Activated naive CD8-positive, alpha-beta T cell treated with anti-CD3 and anti-CD28 coated beads, Interleukin-2, amount 50 U/mL, for 16 hours (primary cell): ENCODE measurements around the gene CASTOR1.

ENCODE experiments used
- DNase-seq: peaks from one replicate; pipeline ENCODE4 v3.0.0-alpha.2; 2020; ENCODE audit warnings: low read depth, low spot score

Gene CASTOR1

DNA sequence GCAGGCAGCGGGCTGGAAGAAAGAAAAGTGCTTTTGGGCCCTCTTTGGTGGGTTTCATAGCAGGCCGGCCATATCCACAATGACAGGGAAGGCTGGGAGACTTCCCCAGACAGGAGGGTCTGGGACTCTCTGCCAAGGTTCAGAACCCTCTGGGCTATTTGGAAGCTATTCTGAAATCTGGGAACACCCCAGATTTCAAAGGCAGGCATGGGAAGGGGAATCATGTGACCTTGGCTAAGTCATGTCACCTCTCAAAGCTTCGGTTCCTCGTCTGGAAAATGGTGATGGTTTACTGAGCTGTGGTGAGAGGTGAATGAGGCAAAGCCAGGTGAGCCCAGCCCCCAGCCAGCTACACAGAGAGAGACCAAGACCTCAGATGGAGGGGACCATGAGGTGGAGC, 4.6 kb downstream of the CASTOR1 start:
- DNase-seq: no peak

DNA sequence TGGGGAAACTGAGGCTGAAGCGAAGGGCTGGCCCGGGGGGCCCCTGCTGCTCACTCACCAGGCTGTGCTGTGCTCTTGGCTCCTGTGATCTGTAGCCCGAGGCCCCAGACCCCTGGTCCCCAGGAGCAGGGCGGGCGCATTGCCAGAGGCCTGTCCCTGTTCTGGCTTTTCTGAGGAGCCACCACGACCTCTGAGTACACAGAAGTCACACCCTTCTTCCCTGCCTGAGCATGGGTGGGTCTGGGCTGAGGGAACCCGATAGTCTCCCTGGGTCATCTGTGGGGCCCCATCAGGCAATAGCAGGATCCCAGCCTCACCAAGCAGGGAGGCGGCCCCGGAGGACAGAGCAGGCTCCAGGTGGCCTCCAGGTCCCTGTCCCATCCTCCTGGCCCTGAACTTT, 5.1 kb downstream of the CASTOR1 start:
- no peak for DNase-seq

DNA sequence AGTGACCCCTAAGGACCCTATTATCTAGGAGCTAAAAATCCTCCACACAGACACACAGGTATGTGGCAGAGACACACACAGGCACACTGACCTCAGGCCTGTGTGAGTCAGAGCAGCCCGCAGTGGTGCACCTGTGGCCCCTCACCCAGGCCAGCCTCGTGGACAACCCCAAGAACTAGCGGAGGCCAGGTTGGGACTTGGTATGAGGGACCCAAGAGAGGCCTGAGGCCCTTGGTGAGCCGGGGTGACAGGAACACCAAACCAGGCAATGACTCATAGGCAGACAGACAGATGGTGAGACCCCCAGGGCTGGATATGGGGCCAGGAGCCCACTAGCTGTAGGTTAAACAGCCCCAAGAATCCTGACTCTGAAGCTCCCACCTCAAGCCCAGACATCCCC, 6.0 kb downstream of the CASTOR1 start:
- no peak for DNase-seq

DNA sequence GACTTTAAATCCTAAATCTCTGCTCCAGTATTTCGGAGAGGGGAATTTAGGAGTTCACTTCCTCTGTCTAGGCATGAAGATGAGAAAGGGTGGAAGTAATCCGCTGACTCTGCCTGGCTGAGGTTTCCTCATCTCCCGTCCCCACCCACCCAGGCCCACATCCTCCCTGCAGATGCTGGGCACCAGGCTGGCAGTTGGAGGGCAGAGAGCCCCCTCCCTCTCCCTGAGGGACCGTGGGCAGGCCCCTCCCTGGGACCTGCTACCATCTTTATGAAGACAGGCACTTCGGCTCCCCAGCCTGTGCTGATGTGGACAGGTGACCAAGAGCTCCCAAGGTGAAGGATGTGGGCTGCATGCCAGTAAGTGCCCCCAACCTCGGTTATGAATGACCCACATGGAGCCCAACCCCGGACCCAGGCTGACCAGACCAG, 6.7 kb downstream of the CASTOR1 start:
- no peak for DNase-seq

DNA sequence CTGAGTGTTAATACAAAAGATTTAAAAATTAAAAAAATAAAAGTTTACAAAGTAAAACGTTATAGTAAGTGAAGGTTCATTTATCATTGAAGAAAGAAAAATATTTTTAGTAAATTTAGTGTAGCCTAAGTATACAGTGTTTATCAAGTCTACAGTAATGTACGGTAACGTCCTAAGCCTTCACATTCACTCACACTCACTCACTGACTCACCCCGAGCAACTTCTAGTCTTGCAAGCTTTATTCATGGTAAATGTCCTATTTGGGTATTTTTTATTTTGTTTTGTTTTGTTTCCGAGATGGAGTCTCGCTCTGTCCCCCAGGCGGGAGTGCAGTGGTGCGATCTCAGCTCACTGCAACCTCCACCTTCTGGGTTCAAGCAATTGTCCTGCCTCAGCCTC, 8.8 kb downstream of the CASTOR1 start:
- no peak for DNase-seq

DNA sequence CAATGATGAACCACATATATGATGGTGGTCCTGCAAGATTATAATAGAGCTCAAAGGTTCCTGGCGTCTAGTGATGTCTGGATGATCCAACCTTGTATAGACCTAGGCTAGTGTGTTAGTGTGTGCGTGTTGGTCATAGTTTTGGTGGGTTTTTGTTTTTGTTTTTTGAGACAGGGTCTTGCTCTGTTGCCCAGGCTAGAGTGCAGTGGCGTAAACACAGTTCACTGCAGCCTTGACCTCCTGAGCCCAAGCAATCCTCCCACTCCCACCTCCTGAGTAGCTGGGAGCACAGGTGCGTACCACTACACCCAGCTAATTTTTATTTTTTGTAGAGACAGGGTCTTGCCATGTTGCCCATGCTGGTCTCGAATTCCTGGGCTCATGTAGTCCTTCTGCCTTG, 9.4 kb downstream of the CASTOR1 start:
- no peak for DNase-seq

DNA sequence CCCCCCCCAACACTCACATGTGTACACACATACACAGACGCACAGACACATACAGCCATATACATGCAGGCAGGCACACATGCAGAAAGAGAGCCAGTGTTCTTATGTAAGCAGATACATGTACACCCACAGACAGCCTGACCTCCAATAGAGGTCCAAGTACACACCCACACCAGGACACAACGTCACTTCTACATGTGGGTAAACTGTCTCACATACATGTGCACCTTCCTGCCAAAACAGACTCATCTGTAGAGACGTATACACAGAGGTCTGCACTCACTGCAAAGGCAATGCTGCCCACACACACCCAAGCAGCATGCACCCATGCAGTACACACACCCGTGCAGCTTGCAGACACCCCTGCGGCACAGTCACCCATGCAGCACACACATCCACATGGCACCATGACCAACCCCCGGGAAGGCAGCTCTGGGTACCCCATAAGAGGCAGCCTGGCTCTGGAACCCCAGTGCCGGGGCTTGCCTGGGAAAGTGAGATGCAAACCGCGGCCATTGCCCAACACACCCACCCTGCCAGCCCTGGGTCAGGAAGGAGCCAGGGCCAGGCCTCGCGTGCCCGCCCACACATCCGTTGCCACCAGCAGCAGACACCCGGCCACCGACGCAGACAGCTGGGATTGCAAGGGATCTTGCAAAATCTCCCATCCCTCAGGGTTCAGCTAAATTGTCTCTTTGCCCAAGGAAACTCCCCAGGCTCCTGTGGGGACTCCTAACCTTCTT, 10.1 kb downstream of the CASTOR1 start:
- DNase-seq: no peak

DNA sequence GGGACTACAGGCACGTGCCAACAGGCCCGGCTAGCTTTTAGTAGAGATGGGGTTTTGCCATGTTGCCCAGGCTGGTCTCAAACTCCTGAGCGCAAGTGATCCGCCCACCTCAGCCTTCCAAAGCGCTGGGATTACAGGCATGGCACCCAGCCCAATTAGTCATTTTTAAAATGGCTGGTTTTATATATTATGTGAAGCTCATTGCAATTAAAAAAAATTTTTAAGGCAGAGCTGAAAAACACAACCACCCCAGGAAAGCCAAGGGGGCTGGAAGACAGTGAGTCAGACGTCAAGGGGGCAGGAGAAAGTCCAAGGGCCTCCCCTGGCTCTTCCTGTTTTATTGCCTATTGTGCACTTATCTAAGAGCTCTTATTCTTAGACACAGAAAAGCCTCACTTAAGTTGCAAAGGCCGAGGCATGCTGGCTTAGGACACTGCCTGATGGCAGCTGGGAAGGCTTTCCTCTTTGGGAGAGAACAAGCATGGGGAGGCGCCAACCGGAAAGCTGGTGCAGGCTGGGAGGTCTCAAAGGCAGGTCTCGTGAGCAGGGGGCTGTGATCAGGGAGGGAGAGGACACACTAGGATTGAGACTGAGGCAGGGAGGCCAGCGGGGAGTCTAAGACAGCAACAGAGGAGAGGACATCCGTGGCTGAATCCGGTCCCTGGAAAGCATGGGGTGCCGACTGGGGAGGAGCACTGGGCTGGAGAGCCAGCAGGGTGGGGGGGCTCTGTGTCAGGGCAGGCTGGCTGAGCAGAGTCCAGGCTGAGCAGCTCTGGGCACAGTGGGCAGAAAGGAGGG, 11.6 kb downstream of the CASTOR1 start:
- no peak for DNase-seq

DNA sequence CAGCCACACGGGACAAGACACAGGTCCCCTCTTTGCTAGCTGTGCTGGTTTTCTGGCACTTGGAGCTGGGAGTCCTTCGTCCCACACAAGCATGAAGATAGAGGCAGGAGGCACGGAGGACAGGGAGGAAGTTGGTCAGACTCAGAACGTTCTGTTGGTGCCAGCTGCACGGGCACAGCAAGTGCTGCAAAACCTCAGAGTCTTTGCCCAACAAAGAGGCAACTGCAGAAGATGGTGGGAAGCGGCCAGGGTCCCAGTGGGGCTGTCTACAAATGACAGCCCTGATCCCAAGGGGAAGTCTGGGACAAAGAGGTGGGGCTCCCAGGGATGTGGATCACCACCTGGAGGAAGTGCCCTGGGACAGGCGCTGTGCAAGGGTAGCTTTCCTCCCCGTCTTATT, 13.3 kb downstream of the CASTOR1 start:
- DNase-seq: no peak

DNA sequence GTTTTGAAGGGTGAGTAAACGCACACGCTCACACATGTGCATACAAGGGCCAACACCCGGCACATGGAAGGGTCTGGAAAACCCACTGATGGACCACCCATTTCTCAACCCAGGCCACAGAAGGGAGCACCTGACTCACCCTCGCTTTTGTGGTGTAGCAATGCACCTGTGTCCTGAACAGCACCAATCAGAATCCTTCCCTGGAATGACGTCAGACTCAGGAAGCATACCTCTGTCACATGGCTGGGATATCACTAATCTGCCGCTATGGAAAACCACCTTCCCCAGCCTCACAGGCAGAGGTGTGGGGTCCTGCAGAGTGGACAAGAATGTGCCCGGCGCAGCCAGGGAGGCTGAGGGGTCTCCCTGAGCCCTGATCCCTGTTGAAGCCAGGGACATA, 13.7 kb downstream of the CASTOR1 start:
- no peak for DNase-seq

DNA sequence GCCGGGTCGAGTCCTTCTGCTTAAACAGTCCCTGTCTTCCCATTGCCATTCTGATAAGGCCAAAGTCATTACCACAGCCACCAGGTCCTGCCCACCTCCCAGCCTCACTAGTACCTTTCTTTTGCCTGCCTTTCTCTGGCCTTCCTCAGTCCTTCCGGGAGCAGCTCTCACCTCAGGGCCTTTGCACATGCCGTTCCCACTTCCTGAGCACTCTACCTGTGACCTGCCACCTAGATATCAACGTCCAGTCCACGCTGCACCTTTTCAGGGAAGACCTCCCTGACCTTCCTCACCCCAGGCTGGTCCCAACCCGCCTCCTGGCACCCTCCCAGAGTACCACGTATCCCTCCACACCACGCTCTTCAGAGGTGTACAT, 14.9 kb downstream of the CASTOR1 start:
- DNase-seq: no peak

DNA sequence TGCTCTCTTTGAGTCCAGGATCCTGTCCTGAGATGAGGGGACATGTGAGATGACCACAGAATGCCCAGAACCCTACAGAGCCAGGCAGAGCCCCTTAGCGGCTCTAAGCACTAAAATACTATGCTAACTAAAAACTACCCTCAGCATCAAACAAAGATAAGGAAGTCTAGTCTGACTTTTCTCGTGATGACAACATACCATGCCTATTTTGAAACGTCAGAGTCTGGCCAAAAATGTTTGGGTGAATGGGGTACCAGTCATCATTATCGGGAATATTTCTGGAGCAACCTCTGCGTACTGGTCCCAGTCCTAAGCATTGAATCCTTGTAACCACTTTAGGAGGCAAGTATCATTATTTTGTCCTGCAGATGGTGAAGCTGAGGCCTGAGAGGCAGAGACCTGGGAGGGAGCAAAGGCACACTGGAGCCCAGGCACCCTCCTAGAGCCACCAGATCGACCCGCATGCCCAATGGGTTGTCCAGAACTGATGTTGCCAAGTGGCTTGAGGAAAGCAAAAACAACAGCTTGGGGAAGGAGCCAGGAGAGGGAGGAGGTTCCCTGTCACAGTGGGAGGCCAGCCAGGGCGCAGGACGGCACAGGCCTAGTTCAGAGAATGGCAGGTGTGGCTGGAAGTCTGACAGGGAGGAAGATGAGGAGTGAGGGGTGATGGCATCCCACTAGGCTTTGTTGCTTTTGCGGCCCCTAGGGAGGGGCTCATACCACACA, 15.4 kb downstream of the CASTOR1 start:
- DNase-seq: no peak

DNA sequence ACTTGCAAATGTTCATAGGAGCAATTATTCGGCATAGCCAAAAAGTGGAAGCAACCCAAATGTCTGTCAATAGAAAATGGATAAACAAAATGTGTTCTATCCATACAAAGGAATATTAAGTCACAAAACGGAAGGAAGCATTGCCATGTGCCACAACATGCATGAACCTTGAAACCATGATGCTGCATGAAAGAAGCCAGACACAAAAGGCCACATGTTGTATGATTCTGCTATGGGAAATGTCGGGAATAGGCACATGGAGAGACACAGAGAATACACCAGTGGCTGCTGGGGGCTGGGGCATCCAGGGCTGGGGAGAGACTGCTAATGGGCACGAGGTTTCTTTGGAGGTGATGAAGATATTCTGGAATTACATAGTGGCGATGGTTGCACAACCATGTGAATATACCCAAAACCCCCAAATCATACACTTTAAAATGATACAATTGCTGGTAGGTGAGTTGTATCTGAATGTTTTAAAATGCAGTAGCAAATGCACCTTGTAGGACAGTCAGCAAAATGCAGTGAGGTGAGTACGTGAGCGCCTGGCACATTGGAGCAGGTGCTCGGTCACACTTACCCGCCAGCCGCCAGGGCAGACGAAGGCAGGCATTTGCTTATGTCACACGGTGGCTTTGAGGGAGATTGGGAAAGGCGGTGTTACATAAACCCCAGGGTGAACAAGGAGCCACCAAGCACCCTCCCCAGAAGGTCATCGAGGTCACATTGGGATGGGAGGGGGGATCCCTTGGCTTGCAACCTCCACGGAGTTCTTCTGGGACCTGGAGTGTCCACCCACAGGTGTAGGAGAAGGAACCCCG, 16.3 kb downstream of the CASTOR1 start:
- no peak for DNase-seq

DNA sequence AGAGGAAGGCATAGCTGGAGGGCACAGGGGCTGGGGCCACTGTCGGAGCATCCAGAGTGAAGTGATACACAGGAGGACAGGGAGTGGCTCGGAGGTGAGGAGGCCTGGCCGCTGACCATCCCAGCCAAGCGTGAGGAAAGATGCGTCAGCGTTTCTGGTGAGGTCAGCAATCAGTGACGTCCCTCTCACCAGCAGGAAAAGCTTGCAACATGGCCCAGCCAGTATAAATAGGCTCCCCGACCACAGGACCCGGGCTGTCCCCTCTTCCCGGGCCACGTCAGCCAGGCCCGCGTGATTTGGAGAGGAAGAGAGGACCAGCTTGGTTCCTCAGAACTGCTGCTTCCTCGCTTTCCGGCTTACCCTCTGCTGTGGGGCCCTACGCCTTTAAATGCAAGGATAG, 18.5 kb downstream of the CASTOR1 start:
- no peak for DNase-seq

DNA sequence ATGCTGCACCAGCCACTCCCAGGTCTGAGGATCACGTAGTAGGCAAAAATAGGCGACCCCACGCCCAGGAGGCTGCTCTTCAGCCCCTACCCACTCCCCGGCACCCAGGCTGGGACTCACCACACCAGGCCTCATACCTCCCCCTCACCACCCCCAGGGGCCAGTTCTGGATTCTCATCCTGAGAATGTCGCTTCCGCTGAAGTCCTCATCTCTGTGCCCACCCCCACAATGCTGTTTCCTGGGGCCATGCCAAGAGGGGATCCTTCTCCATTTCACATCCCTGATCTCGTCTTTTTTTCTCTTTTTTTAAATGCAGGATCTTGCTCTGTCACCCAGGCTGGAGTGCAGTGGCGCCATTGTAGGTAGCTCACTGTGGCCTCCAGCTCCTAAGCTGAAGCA, 21.0 kb downstream of the CASTOR1 start:
- no peak for DNase-seq

DNA sequence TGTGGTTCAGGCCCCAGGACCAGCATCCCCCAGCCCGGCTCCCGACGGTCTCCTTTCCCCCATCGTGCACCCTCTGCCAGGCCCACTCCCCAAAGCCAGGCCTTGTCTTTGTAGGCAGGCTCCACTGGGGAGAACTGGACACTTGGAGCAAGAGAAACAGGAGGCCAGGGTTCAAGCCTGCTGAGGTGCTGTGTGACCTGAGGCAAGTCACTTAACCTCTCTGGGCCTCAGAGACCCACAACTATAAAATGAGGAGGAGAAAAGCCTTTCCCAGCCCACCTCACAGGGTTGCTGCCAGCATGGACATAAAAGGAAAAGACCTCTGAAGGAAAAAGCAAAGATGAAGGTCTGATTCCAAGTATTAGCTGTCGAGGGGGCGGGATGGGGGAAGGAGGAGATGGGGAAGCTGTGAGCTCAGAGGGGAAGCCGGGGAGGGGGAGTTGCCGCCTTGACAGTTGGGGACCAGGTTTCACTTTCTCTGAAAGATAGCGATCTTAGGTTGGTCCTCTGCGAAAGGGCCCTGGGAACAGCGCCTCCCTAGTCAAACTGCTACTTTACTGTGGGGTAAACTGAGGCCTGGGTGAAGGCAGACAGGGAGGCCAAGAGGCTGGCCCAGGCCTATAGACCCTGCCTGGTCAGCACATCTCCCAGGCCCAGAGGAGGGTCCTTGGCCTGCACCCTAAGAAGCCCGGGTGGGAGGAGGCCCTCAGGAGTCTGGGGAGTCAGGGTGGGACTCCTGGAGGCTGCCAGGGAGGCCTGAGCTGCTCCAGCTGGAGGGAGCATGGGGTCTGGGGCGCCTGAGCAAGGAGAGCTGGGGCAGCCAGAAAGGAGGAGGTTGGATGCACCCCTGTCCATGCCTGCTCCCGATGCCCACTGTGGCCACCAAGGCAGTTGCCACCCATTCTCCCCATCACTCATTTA, 21.7 kb downstream of the CASTOR1 start:
- DNase-seq: no peak

DNA sequence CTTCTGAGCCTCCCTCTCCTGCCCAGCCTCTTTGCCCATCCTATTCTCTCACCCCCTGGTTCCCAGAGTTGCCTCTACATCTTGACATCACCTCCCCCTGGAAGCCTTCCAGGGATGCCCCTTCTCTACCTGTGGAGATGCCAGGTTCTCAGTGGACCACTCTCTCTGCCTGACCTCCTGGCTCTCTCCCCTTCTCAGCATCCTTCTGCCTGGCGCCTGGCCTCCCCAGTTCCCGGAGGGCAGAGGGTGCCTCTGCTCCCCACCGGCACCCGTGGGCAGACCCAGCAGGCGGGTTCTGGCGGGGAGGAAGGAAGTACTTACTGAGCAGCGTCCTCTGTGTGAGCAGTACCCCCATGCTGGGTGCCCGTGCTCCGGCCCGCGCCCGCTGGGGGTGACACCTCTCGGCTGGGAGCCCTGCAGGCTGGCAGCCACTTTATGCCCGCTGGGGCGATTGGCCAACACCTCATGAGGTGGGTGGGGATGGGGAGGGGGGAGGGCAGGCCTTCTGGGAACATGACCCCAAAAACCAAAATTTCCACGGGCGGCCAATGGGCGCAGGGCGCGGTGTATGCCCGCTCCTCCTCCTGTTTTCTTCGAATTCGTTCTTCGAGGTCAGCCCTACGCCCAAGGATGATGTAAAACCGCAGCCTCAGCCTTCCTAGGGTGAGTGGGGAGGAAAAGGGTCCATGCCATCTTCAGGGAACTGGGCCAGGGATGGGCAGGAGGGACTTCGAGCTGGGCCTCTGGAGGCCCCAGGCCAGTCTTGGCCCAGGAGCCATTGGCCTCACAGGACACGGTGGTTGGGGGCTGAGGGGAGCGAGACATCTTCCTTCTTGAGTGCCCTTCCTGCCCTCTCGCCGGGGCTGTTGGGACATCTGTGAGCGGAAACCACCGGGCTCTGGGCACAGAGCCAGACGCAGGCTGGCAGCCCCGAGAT, 22.6 kb downstream of the CASTOR1 start, which contains the start of gene OSM:
Gene OSM, minus strand, starts transcription at position 407 of the 937 bp plus-strand sequence. Its CDS starts 52 bp downstream, at position 355.
- no peak for DNase-seq

DNA sequence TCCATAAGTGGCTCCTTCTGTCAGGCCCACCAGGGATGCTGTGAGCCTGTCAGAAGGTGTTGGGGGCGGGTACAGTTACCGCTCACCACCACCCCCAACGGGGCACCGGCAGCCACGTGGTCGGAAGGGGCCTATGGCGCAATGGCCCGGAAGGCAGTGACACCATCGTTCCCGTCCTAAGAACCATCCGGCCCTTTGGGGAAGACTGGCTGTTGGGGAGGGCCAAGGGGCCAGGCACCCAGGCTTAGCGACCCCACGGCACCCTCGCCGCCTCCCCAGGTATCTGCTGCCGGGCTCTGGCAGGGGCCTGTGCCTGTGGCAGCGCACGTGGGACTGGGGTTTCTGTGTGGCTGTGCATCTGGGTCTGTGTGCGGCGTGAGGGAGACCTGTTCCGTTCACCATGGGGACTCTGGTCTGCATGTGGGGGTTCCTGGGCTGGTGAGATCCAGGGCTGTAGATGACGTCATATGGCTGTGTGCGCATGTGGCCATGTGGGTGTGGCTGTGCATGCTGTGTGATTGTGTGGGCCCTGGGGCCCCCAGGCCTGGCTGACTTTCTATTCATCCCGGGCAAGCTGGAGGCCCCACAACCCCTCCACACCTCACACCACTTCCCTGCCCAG, 23.4 kb downstream of the CASTOR1 start:
- peak; percentile 77 for DNase-seq
